ENCODE data around the gene ZNF236. TPM values are rescaled to one million over a fixed set of nuclear protein-coding genes. Genes with fewer than 3 reads are reported as not detected.

Gene ZNF236
- total RNA-seq, 1 donor from 2014 or later, result 11.5 TPM

- Mint-ChIP-seq H3K27me3 (ENCODE audit: insufficient read depth, low read depth) (peaks cover 8% of the 10 kb centered on the region), H3K9me3 (peaks cover 4% of the 10 kb centered on the region), H3K27ac (no peak overlapping the region), H3K4me1 (peaks cover 20% of the 10 kb centered on the region), H3K4me3 (no peak overlapping the region), H3K36me3 (no peaks in the 10 kb centered on the region)
- DNase-seq (ENCODE audit: low spot score), result no peak
- H3K27ac ChIP-seq, result no peak overlapping the region
- H3K4me2 ChIP-seq, result no peak overlapping the region
- peaks cover 30% of the 10 kb centered on the region for H3K4me1 ChIP-seq
- no peaks in the 10 kb centered on the region for H3K79me2 ChIP-seq (ENCODE audit: low read depth)
- no peaks in the 10 kb centered on the region for H3K9me3 ChIP-seq (ENCODE audit: low read depth)
- no peak overlapping the region for H2AFZ ChIP-seq (replicated peaks)
- peaks cover 7% of the 10 kb centered on the region for H3F3A ChIP-seq (ENCODE audit: low read depth)
- no peaks in the 10 kb centered on the region for H3K27me3 ChIP-seq
- no peaks in the 10 kb centered on the region for H4K20me1 ChIP-seq (ENCODE audit: low read depth)
- TF ChIP-seq CTCF (IDR thresholded peaks at IDR 0.05) (no peak), EZH2phosphoT487 (IDR thresholded peaks at IDR 0.05) (no peak), EZH2 (IDR thresholded peaks at IDR 0.05) (no peak)
- H3K9ac ChIP-seq, result no peak overlapping the region
- H3K4me3 ChIP-seq, result no peak overlapping the region
- H3K36me3 ChIP-seq, result no peaks in the 10 kb centered on the region
Observed at GRCh38 chr18:76993573-76993972, 171.2 kb downstream of the ZNF236 start.

GRCh38 chr18:76994086-76994654, 171.8 kb downstream of the ZNF236 start:
- Histone ChIP-seq H2AFZ (replicated peaks) (no peak overlapping the region), H3K79me2 (ENCODE audit: low read depth) (no peaks in the 10 kb centered on the region), H3K4me1 (peaks cover 30% of the 10 kb centered on the region), H3K36me3 (no peaks in the 10 kb centered on the region), H3K9ac (no peak overlapping the region), H3K4me3 (no peak overlapping the region), H3K9me3 (ENCODE audit: low read depth) (no peaks in the 10 kb centered on the region), H3K4me2 (no peak overlapping the region), H3K27me3 (no peaks in the 10 kb centered on the region), H3K27ac (no peak overlapping the region), H3F3A (ENCODE audit: low read depth) (peaks cover 7% of the 10 kb centered on the region), H4K20me1 (ENCODE audit: low read depth) (no peaks in the 10 kb centered on the region)
- Mint-ChIP-seq H3K4me1 (peaks cover 20% of the 10 kb centered on the region), H3K27me3 (ENCODE audit: insufficient read depth, low read depth) (peaks cover 8% of the 10 kb centered on the region), H3K9me3 (peaks cover 4% of the 10 kb centered on the region), H3K4me3 (no peak overlapping the region), H3K36me3 (no peaks in the 10 kb centered on the region), H3K27ac (no peak overlapping the region)
- no peak for TF ChIP-seq EZH2phosphoT487 (IDR thresholded peaks at IDR 0.05)
- TF ChIP-seq CTCF (IDR thresholded peaks at IDR 0.05), result no peak
- no peak for TF ChIP-seq EZH2 (IDR thresholded peaks at IDR 0.05)
- DNase-seq (ENCODE audit: low spot score), result no peak

- H2AFZ ChIP-seq (replicated peaks), result no peak overlapping the region
- H3K79me2 ChIP-seq (ENCODE audit: low read depth), result no peaks in the 10 kb centered on the region
- peaks cover 22% of the 10 kb centered on the region for H3K4me1 Mint-ChIP-seq
- H3K4me2 ChIP-seq, result peak overlapping the region; percentile 35
- no peaks in the 10 kb centered on the region for H3K36me3 Mint-ChIP-seq
- no peak overlapping the region for H3K4me3 ChIP-seq
- H3K9me3 Mint-ChIP-seq, result peaks cover 4% of the 10 kb centered on the region
- TF ChIP-seq CTCF (IDR thresholded peaks at IDR 0.05) (no peak), EZH2phosphoT487 (IDR thresholded peaks at IDR 0.05) (no peak), EZH2 (IDR thresholded peaks at IDR 0.05) (no peak)
- no peak overlapping the region for H3K4me3 Mint-ChIP-seq
- H3K27me3 ChIP-seq, result no peaks in the 10 kb centered on the region
- no peaks in the 10 kb centered on the region for H4K20me1 ChIP-seq (ENCODE audit: low read depth)
- peaks cover 30% of the 10 kb centered on the region for H3K4me1 ChIP-seq
- H3K9ac ChIP-seq, result no peak overlapping the region
- H3K36me3 ChIP-seq, result no peaks in the 10 kb centered on the region
- DNase-seq (ENCODE audit: low spot score), result no peak
- no peaks in the 10 kb centered on the region for H3K9me3 ChIP-seq (ENCODE audit: low read depth)
- no peak overlapping the region for H3K27ac ChIP-seq
- H3F3A ChIP-seq (ENCODE audit: low read depth), result peaks cover 7% of the 10 kb centered on the region
- H3K27me3 Mint-ChIP-seq (ENCODE audit: insufficient read depth, low read depth), result peaks cover 3% of the 10 kb centered on the region
- H3K27ac Mint-ChIP-seq, result no peak overlapping the region
Observed at GRCh38 chr18:76995896-76996295, 173.5 kb downstream of the ZNF236 start.

All from neural progenitor cell (in vitro differentiated cells).